SK-N-MC (cell line): ENCODE results near the gene CDCA4.

Source experiments
- EZH2 ChIP-seq: fragments of 200-600 bp; sonication (generic); IDR thresholded peaks from one replicate; pipeline ENCODE4 v1.6.1; 2017; ENCODE audit warnings: antibody characterized with exemption
- FOXP2 ChIP-seq: optimal IDR thresholded peaks from 2 replicates; pipeline ENCODE3; 2011; ENCODE audit warnings: mild to moderate bottlenecking, moderate library complexity; ENCODE audit not compliant: insufficient read depth; ENCODE audit errors: extremely low read length, control extremely low read depth
- POLR2AphosphoS5 ChIP-seq: IDR thresholded peaks from 2 replicates; pipeline ENCODE4 v1.6.1; 2012; ENCODE audit warnings: mild to moderate bottlenecking, low read depth, low read length, borderline replicate concordance

DNA sequence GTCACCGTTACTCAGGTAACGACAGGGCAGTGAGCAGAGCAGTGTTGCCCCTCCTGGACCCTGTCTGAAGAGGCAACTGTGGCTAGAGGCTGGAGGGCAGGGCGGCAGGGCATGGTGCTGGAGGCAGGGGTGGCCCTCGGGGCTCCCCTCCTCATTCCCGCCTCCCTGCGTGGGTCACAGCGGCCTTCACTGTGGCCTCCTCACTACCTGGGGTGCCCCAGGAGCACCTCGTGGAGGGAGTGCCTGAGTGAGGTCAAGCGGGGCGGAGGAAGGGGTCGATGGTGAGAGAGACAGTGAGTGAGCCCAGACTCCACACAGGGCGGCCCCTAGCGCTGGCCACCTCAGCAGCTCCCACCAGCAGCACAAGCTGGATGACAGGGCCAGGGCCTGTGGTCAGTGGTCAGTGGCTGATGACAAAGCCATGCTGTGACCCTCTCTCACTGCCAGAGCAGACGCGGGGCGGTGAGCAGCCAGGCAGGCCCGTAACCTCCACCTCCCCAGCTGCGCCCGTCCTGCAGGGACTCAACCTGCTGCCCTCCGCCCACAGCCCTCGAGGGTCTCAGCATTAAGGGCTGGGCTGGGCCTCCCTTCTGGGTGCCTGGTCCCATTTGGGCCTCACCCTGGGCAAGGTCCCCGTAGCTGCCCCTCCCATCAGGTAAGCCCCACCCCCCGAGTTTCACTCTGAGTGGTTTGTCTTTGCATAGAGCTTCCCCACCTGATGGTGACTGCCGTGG, 26.6 kb upstream of the CDCA4 start:
- TF ChIP-seq EZH2, result no peak
- TF ChIP-seq POLR2AphosphoS5, result no peak
- no peak for TF ChIP-seq FOXP2
